Stimulated activated CD4-positive, alpha-beta T cell treated with anti-CD3 and anti-CD28 coated beads, Interleukin-15, amount 100 ng/mL, for 48 hours (primary cell): ENCODE results near the gene STK4.

Experiments
- DNase-seq, 2 donors: peaks; one replicate each; pipeline ENCODE4 v3.0.0-alpha.2; 2020; ENCODE audit warnings: low read depth in 2 of 2

STK4 gene

DNA sequence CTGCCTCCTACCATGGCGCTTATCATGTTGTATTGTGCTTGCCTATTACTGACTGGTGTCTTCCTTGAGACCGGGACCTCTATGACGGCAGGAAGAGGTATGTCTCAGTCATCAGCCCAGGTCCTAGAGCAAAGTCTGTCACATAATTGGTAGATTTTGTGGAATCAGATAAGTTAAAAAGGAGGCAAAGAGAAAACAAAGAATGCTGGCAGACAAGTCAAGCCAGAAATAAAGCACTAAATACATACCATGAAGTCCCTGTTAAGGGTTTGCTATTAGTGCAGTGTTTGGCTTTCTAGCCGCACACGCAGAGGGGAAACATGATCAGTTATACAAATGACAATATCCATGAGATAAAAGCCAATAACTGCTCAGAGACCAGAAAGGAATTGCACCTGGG is 12.1 kb upstream of the STK4 start:
- no peak for DNase-seq

DNA sequence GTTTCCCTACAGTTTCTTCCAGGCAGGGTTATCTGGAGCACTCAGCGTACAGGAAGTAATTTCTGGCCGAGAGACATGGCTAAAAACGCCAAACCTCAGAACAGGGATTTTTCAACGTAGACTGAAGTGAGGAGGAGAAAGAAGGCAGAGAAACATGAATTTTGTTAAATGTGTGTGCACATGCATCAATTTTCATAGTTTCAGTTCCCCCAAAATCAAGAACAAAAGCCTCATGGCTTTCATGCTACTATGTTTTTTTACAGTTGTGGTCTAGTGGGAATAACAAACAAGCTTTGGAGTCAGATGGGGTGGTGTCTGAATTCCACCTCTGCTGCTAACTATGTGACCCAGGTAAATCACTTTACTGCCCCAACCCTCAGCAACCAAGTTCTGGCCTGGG is 11.0 kb upstream of the STK4 start:
- no peak for DNase-seq

DNA sequence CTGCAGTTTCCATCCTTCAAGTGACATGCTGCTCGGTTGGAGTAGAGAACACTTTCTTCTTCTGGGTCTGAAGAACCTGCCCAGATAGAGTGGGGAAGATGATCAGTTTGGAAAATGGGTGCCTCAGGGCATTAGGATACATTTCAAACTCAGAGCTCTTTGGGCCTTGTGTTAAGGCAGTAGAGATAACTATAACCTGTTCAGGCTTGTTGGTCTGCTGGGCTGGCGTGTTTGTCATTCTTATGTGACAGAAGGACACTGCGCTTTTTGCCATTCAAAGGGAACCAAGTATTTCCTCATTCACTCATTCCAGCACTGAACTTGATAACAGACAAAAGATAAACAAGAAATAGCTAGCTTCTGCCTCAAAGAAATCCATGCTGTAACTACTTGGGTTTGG is 9.9 kb upstream of the STK4 start:
- DNase-seq = no peak

DNA sequence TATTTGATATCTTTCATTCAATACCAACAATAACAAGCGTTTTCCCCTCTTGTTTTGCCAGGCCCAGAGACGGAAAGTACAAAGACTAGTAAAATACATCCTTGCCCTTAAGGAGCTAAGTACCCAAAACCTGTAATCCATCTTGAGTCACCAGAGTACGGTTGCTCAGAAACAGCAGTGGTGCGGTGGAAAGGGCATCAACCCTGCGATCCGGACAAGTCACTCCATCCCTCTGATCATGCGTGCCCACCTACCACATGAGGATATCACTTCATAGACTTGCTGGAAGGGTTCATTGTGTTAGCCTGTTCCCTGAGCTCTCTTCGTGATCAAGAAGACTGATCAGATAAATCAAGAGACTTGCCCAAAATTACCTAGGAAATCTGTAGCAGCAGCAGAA is 8.0 kb upstream of the STK4 start:
- DNase-seq = no peak

DNA sequence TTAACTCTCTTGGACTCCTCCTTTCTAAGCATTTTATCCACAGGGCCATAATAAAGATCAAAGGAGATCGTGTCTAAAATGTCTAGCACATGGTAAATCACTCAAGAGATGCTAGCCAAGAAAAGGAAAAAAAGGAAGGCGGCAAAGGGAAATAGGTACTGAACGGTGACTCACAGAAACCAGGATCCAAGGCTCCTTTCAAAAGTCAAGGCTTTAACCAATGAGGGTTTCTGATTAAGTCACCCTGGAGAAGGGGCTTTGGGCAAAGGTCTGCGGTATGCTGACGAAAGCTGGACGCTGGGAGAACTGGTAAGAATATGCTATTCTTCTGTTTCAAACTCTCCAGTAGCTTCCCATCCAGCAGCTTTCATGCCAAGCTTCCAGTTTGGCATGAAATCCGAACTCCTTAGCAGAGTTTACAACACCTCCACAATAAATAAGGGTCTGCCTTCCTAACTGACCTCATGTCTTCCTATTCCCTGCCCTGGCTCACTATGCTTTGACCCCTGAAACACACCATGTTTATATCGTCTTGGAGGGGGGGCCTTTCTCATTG is 7.2 kb upstream of the STK4 start:
- DNase-seq = no peak

DNA sequence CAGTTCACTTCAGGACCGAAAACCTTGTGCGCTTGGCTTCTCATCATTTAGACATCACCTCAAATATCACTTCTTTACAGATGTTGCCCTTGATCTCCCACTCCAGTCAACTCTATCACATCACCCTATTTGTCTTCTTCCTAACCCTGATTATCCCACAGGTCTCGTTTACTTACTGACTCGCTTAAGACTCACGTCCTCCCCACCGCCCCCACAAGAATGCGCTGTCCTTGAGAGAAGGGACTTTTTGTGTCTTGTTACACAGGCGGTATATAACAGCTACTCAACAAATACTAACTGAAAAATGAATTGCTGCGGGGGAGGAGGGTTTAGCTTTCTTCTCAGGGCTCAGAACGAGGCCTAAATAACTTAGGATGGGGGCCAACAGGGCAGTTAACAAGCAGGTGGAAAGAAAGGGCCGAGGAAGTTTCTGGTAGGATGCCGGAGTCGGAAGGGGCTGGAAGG is 6.6 kb upstream of the STK4 start:
- peak; percentile 63 to 68 for DNase-seq

DNA sequence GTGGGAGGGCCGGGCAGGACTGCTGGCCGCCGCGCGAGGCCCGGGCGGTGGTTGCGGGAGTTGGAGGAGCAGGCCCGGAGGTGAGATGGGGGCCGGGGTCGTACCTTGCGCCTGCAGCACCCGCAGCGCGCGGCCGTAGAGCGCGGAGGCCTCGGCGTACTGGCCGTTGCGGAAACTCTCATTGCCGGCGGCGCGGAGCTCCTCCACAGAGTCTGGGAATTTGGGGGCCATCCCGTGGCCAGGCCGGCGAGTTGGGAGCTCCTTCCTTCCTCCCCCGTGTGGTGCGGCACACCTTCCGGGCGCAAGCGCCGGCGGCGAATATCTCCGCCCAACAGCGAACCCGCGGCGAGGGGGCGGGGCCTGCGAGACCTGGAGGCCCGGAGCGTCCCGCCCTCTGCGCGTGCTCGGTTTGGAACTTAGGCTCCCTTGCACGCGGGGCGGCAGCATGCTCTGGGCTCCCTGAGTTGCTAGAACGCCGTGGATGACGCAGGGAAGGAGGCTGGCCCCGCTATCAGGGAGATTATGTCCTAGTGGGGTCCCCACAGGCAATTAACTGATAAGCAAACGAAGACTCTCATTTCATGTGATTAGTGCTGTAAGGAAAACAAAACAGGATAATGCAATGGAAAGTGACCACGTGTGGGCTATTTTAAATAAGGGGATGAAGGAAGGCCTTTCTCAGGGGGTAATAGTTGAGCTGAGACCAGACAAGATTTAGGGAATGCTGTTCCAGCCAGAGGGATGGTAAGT is 6.0 kb upstream of the STK4 start, which contains the start of gene TOMM34:
Gene TOMM34 (minus strand): TSS at position 295 of the 750 bp plus-strand sequence. CDS start 64 bp downstream, at position 231.
- peak; percentile 91 to 97 for DNase-seq

DNA sequence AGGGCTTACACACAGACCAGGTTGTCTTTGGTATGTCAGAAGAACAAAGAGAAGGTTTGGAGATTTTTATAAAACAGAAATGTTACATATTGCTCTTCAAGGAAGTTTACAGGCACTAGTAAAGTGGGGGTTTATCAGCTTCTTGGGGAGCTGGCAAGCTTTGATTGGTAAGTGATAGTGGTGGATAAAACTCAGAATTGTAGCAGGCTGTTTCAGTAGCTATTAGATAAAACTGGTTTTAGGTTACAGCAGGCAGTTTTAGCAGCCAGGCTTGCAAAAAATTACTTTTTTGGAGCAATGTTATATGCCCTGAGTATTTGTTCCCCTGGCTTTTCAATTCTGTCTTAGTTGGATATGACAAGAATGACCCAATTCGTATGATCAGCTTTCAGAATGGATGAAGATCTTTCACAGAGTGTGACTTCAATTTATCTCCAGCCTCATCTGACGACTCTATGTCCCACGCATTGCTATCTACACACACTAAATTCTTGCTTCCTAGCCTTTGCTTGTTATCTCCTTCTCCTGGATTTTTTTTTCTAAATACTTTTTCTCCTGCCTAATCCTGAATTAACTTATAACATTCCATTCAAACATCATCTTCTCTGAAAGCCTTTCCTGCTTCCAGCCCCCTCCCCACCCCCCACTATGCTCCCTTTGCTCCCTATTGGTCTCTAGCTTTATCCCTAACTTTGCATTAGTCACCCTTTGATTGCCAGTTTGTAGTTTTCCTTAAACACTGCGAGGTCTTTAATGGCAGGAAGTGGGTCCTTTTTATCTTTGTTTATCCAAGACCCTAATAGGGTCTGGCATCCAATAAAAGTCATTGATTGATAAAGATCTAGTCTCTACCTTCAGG is 5.1 kb upstream of the STK4 start:
- DNase-seq = no peak

DNA sequence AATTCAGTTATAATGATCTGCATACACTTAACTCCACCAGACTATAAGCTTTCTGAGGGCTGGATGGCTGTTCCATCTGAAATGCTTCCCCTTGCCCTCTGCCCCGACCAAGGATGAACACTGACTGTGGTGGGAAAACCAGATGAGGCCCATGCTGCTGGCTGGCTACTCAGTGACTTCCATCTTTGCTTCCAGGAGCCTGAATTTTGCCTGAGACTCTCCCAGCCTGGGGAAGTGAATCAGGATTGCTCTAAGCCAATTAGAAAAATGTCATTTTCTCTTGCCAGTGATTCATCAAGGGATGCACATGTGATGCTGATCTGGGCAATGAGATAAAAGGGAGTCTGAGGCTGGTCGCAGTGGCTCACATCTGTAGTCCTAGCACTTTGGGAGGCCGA is 4.4 kb upstream of the STK4 start:
- DNase-seq = no peak

DNA sequence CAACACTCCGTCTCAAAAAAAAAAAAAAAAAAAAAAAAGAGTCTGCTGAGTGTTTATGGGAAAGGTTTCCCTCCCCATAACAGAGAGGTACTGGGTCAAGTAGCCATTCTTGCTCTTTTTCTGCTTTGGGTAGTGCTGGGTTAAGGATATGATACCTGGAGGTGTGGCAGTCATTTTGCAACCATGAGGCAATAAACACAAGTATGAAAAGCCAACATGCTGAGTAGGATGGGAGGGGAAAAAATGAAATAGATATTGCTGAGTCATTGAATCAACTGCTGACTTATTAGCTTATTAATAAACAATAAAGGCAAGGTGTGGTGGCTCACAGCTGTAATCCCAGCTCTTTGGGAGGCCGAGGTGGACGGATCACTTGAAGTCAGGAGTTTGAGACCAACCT is 3.8 kb upstream of the STK4 start:
- no peak for DNase-seq

DNA sequence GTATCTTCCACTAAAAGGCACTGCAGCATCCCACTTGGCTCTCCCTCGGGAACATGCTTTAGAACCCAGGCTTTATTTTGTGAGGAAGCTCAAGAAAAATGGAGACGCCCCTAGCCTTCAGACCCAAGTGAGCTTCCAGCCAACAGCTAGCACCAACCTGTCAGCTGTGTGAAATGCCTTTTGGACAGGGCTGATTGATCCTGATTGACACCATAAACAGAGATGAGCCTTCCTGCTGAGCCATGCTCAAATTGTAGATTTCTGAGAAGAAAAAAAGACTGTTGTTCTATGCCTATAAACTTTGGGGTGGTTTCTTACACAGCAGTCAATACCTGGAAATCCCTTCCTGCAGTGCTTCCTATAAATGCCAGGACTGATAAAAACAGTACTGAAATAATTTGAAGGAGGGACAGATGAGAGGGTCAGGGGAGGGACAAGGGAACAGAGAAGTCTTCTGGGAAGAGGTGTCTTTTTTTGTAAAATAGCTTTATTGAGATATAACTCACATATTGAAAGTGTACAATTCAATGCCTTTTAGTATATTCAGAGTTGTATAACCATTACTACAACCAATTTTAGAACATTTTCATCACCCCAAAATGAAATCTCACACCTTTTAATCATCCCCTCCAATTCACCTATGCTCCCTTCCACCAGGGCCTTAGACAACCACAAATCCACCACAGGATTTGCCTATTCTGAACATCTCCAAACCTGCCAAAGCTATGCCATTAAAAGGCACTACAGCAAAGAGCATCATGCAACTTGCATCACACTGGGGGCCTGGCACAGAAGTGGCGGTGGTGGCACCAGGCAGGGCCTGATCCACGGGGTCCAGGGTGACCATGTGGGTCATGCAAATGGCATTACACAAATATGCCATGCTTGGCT is 2.7 kb upstream of the STK4 start:
- no peak for DNase-seq

DNA sequence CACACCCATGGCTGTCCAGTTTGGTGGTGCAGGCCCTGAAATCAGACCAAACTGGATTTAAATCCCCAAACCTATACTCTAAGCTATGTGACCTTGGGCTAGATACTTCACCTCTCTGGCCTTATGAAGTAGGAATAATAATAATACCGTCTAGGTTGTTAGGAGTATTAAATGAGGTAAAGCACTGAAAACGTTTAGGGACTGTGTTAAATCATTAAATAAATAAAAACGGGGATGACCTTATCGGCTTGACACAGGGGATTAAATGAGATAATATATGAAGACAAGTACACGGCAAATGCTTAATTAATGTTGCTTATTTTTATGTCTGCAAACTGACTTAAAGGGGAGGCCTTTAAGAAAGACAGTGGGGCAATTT is 672 bp upstream of the STK4 start:
- DNase-seq = no peak

DNA sequence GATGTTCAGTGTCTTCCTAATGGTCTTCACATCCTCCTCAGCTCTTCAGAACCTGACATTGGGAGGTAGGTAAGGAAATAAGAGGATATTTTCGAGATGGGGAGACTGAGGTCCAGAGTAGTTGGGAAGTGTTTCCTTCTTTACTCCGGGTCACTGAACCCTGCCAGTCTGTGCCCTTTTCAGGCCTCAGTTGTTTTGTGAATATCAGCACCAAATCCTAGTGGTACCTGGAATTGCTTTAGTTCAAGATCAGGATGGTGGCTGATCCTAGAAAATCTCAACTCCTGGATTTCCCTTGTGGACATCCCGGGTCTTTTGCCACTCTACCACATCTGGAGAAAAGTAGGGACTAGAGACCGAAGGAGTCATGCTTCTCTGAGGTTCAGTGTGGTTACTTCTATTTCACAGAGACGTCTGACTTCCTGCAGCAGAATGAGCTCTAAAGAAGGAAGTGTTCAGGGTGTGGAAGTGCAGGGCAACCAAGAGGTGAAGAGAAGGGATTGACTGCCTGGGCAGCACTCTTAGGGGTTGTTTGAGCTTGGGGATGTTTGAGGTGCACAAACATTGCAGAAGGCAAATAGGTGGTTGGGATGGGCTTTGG is 995 bp downstream of the STK4 start:
- DNase-seq = no peak

DNA sequence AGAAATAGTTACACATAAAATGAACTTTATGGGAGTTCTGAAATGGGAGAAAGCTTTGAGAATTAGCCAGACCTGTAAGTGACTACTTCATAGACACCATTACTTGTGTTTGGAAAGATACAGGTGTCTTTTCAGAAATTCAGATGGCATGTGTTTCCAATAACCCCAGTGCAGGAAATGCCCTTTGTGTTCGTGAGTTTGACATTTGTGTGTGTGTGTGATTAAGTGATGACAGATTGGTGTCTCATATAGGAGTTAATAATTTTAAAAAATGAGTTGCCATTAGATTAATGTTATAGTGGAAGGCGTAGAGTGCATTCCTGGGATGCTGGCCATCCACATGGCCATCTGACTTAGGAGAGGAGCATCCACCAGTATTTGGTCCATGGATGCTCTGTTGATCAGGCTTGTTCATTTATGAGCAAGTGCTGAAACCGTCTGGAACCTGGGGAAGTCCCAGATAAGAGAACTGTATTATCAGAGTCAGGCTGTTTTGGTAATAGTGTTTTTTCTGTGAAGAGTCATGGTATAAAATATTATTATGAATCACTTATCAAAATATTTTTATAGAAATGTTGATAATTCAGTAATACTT is 3.1 kb downstream of the STK4 start:
- DNase-seq = no peak

DNA sequence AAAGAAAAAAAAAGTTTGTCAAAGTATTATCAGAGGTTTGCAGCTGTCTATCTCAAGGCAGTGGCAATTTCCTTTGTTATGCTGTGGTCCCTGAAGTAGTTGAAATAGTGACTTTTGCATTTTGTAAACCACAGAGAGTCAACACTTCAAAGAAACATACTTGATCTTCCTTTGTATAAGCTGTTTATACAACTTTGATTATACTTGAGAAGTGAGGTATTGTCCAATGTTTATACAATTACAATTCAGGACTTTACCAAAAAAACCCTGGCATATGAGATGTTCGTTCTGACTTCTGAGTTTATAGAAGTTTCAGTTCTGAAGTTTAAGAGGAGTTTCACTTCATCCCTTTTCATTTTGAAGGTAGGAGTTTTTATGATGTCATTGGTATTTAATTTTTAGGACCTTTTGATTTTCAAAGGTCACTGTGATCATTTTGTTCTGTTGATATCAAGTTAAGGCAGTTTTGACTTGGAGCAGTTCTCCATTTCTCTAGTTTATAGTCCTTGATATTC is 4.0 kb downstream of the STK4 start:
- no peak for DNase-seq

DNA sequence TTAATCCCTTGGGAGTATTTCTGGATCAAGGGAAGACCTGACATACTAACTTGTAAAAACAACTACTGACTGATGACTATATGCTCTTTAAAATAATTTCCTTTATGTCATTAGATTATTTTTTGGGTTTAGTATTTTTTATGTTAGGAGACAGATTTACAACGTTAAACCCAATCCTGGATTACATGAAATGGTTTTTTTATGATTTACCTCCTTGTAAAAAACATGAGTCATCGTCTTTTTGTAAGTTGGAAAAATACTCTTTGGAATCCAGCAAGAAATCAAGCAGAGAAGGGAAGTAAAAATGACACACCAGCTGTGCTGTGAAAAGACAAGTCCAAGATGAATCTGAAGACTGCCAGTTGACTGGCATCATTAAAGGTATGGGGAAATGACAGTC is 6.7 kb downstream of the STK4 start:
- no peak for DNase-seq

DNA sequence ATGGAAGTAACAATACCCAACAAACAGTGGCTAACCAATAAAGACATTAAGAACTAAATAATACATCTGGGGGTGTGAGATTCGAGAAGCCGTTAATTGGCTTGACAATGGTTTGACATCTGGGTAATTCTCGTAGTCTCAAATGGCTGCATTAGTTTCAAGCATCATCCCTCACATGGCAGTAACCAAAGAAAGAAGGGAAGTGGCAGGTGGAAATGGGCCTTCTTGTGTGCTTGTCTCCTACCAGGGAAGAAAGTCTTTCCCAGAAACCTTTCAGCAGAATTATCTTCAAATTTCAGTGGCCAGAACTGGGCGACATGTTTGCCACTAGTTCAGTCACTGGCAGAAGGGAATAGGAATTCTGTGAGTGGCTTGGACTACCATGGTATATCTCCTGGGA is 10.4 kb downstream of the STK4 start:
- DNase-seq = no peak

DNA sequence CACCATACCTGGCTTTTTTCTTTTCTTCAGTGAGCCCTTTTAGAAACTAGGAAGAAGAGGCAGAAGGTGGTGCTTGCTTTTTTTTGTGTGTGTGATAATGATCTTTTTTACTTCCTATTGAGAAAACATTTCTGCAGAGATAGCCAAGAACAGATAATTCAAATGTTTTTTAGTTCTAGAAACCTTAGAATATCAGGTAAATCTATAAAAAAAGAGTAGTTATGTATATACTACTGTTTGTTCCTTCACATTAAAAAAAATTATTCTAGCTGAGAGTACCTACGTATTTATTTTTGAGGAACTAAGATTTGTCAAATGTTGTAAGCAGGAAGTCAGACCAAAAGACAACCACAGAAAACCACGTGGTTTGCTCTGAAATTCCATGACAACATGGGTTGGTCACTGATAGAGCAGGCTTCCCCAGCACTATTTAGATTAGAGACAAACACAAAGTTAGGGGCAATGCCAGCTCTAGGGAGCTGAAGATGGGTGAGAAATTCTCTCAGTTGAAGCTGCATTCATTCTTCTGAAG is 12.8 kb downstream of the STK4 start:
- peak in 1 of 2 donors; percentile 37 for DNase-seq

DNA sequence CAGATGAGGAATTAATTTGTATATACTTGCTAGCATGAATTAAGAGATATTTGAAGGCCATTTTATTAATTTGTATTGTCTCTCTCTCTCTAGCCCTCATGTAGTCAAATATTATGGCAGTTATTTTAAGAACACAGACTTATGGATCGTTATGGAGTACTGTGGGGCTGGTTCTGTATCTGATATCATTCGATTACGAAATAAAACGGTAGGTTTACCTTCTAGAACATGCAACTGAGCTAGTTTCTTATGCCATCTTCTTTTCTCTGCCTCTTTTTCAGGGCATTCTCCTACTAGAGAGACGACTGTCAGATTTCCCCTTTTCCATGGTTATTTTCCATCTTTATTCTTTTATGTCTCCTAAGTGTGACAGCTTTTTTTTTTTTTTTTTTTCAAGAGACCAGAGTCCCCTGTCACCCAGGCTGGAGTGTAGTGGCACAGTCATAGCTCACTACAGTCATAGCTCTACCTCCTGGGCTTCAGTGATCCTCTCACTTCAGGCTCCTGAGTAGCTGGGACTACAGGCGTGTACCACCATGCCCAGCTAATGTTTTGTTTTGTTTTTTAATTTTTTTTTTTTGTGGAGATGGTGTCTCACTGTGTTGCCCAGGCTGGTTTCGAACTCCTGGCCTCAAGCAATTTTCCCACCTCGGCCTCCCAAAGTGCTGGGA is 15.6 kb downstream of the STK4 start:
- no peak for DNase-seq
